Stimulated activated CD4-positive, alpha-beta T cell treated with anti-CD3 and anti-CD28 coated beads, Interleukin-4, amount 100 ng/mL, for 4 hours (primary cell): ENCODE measurements around the gene AFTPH.
A peak's percentile ranks its signal among the peaks of the same experiment; 100 is the strongest.
"Not testable (repeated sequence)": the region's sequence is repeated elsewhere in the genome, so short reads cannot be mapped to it uniquely, and the experiment has no call there.

Experiments used
- DNase-seq, 2 experiments: peaks; one replicate each; pipeline ENCODE4 v3.0.0-alpha.2; 2020

Gene AFTPH

DNA sequence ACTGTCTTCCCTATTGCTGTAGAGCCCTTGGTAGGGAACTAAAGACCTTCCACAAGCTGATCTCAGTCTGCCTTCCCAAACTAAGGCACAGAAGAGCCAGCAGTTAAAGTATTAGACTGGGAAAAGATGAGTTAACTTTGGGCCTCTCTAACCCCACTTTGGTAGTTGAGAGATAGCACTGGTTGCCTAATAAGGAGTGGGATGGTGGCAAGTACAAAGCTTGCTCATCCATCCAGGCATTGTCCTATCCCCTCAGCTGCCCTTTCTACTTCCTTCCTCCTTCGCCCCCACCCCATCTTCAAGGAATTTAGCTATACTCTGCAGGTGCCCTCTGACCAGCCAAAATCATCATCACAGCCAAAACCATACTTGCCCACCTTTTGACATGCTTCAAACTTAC is 22.2 kb upstream of the AFTPH start:
- no peak for DNase-seq

DNA sequence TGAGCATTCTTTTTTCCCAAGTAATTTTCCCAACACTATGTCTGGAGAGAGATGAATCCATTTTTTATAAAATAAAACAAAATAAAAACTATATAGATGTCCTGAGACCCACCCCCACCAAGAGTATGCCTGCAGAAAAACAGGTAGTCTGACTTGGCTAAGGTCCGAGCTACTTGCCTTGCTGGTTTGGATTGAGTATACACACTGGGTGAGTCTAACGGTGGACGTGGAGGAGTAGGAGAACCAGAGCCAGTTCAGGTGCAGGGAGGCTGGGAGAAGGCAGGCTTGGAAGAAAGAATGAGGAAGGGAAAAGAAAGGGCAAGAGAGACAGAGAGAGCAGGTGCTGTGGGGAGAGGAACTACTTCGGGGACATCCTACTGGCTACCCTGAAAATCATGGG is 21.3 kb upstream of the AFTPH start:
- no peak for DNase-seq

DNA sequence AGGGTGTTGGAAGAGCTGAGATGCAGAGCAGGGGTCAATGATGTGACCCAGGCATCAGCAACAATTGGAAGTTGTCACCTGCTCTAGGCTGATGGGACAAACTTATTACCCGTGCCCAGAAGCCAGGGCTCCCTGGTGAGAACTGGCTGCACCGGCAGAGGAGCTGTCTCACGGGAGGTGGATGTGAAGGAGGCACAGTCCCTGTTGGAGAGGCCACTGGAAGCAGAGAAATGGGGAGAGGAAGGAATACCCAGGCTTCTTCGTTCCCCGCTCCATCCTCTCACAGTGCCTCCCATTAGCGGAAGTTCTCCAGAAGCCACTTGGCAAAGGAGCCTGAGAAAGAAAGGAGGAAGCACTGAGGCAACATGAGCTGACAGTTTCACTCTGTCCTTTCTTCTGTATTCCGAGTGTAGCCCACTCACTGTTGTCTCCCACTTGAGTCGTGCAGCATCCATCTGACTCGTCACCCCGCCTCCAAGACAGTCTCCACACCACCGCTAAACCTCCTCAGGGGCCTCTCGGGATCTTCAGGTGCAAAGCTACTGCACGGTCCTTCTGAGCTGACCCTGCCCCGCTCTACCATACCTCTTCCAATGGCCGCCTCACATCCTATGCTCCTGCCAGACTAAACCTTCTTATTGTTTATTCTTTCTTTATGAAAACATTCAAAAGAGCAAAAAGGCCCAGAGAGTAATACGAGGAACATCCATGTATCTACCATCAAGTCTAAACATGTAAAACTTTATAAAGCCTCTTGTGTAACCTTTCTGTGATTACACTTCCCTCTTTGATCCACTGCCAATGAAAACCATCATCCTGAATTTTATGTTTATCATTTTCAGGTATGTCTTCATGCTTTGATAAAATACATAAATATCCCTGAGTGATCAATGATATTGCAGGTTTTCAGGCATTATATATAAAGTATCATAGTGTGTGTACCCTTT is 19.1 kb upstream of the AFTPH start:
- no peak for DNase-seq

DNA sequence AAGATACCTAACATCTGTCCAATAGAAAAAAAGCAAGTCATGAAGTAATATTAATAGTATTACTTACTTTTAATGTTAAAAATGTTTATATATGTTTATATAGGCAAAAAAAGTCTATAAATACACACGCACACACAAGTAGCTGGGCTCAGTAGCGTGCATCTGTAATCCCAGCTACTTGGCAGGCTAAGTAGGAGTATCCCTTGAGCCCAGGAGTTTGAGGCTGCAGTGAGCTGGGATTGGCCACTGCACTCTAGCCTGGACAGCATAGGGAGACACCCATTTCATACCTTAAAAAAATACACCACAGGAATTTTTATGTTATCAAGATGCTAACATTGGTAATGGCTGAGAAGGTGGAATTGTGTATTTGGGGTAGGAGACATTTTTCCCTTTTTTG is 17.4 kb upstream of the AFTPH start:
- DNase-seq, result no peak

DNA sequence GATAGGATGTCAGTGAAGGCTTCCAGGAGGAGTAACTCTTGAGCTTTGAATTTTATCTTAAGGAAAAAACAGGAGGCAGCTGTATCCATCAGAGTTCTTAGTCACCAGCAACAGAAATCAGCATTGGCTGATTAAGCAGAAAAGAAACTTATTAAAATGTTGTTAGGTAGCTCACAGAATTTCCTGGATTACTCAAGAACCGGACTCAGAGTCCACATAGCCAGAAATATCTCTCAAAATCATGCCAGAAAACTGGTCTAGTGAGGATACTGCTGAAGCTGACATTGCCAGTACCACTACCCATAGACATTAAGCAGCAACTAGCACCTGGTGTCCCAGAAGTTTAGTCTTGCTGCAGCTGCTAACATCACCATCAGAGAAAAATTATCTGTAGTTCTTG is 10.1 kb upstream of the AFTPH start:
- DNase-seq, result no peak

DNA sequence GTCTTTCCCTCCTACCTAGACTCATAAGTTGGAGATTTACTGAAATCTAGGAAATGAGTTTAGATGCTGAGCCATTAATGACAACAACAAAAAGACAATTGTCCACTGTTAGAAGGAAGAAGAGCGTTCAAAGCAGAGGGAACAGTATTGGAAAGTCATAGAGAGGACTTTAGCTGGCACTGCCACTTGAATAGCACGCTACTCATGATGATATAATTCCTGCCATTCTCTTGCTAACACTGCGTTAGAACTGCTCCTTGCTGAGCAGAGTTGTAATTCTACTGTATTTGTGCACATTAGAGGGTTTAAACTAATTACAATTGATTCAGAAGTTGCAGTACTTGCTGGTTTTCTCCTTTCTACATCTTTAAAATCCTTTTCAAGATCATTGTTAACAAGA is 9.0 kb upstream of the AFTPH start:
- no peak for DNase-seq

DNA sequence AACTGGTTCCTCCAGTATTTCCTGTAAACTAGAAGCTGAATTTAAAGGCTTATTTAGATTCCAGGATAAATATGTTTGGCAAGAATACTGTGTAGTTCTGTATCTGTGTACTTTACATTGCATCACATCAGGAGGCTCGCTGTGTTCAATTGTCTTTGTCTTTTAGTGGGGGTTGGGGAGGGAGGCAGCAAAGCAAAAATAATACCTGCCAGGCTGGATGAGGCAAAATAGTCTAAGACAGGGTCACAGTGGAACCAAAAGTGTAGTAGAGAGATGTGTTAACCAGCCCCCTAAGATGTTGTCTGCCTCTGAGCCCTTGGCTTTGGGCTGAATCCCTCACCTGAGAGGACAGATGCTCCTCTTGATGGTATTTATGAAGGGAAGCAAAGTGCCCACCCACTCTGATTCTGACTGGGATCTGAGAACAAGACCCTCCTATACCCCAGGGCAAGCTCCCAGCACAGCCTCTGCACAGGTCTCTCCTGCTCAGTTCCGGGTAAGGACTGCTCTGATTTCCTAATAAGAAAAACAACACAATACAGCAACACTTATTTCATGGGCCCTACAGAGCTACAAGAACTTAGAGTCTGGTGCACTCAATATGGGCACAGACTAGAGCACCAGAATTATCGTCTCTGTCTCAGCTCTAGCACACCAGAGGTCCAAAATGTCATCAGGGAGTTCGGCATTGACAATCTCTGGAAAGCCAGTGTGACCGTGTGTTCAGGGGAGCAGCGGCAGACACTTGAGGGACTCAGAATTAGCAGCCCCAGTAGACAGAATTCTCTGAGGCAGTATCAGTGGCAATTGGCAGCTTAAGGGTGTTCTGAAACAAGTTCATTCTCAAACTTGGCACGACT is 7.2 kb upstream of the AFTPH start:
- DNase-seq, result no peak

DNA sequence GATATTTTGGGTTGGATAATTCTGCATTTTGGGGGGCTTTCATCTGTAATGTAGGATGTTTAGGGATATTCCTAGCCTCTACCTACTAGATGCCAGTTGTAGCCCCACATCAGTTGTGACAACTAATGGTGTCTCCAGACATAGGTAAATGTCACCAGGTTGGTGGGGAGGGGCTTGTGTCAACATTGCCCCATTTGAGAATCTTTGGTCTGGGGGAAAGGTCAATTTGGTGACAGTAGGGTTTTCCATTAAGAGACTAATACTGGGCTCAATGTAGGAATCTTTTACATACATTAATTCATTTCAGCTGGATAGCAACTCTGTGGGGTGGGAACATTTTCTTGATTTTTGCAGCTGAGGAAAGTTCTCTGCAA is 6.6 kb upstream of the AFTPH start:
- no peak for DNase-seq

DNA sequence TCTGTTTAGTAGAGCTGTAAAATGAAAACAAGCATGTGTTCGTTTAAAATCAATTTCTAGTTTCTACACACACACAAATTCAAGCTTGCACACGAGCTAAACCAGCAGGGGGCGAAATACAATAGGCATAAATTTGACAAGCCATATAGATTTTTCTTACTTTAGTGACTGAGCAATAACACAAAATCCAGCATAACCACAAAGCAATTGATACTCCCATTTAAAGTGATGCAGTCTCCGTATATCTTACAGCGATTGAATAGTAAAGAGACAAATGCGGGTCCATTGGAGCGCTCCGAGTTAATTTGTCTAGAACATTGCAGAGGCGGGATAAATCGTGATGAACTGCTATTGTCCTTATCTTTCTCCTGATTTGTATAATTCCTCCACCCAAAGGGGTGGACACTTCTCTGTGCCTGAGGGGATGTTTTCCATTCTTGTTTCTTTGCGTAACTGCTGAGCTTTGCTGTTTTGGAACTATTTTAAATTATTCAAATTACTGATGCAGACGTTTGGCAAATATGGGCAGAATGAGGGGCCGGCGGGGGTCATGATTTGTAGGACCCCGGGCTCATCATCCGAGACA is 1.2 kb upstream of the AFTPH start:
- DNase-seq, result peak; percentile 45 to 61

DNA sequence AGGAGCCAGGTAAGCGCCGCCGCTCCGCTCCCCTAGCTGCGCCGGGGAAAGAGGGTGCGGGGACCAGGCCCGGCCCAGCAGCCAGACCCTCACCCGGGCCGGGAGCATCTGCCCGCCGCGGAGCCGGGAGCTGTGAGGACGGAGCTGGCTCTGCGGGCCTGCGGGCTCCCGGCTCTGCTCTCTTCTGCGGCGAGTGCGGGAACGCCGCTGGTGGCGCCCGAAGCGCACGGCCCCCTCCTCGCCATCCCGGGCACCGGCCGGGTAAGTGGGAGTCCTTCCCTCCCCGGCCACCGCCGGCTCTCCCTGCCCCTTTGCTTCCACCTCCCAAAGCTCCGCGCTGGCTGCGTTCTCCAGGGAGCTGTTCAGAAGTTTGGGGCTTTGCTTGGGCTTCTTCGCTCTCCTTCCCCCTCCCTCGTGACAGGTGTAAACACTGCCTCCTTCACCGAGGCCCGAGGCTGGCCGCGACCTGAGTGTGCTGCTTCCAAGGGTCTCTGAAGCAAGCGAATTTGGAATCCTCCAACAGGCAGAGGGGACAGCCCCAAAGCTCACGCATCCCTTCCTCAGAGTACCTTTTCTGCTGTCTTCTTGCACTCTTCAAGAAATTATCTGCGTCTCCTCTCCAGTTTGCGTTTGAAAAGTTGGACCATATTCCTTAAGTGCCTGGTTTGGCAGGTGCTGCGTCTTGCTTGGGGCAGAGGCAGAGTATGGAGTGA is 632 bp downstream of the AFTPH start:
- DNase-seq, result peak; percentile 11 to 17

DNA sequence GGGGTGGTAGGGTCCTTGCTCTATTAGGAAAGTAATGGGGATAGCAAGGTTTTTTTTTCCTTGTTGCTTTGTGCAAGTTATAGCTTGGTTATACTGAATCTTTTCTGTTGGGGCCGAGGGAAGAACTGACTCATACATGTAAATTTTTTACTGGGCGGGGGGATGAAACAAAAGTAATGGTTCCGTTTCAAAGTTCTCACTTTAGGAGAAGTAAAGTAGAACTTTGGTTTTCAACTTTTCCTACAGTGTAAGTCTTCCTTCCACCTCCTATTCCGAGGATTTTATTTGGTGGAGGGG is 1.1 kb downstream of the AFTPH start:
- DNase-seq, result peak; percentile 3 to 47

DNA sequence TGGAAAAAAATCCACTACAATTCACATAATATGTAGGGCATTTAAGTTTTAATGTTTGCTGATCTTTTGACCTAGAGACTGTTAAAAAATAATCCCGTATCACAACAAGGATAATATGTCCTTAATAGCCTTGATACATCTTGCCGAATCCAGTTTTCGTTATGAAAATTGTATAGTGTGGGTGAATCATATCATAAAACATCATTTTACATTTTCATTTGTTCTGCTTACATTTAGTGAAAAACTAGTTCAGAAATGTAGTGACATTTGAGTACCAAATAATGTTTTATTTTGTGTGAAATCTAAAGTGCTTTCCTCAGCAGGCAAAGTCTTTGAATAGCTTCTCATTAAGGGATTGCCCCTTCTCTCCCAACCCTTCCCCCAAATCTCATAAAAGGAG is 1.9 kb downstream of the AFTPH start:
- no peak for DNase-seq

DNA sequence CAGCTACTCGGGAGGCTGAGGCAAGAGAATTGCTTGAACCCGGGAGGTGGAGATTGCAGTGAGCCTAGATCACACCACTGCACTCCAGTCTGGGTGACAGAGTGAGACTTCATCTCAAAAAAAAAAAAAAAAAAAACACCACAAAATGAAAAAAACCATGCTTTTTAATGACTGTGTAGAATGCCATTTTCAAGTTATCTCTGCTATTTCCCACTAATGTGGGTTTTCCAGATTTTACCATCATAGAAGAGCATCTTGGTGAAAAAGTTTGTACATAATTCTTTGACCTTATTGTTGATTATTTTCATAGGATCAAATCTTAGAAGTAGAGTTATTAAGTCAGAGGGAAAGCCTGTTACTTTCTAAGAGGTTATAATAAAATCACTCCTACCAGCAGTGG is 6.8 kb downstream of the AFTPH start:
- not testable (repeated sequence) for DNase-seq

DNA sequence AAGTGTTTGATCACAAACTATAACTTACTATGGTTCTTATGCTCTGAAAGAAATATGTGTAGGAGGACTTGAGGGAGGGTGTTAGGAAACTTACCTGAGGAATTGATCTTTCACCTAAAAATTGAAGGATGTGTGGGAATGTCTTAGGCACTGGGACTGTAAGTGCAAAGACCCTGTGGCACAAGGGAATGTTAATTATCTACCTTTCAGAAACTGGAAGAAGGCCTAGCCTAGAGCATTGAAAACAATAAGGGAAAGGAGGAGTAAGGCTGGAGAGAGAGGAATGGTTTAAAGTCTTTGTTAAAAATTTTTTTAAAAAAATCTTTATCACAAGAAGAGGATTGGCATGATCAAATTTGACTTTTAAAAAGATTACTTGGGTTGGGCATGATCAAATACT is 7.9 kb downstream of the AFTPH start:
- no peak for DNase-seq

DNA sequence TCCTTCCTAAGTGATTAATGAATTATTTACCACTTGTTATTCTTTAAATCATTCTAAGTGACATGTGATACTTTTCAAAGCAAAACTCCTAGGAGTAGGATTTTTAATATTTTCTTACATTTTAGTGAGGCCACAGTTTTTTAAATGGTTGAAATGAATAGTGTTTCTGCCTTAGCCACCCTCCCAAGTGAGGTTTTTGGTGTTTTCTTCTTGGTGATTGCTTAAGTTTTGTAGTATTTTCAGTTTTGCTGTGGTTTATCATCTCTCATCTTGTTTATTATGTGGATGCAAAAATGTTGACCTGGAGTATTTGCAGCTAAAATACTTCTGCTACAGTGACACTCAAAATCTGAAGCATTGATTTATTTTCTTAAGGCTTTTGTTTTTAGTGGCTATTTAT is 9.8 kb downstream of the AFTPH start:
- DNase-seq, result no peak

DNA sequence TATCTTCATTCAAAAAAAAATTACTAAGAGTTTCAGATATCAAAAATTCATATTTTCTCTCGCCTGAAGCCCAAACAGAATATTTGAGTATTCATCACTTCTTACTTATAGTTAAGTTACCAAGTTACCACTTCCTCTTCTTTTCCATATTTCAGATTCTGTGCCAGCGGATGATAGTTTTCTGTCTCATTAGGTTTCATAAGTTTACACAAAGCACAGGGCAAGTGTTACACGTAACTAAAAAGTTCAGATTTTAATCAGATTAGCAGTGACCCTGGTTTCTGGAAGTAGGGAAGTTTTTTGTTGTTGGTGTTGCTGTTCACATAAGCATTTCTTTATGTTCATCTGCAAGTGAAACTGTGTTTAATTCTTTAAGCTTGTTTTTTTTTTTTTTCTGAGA is 10.2 kb downstream of the AFTPH start:
- DNase-seq, result no peak

DNA sequence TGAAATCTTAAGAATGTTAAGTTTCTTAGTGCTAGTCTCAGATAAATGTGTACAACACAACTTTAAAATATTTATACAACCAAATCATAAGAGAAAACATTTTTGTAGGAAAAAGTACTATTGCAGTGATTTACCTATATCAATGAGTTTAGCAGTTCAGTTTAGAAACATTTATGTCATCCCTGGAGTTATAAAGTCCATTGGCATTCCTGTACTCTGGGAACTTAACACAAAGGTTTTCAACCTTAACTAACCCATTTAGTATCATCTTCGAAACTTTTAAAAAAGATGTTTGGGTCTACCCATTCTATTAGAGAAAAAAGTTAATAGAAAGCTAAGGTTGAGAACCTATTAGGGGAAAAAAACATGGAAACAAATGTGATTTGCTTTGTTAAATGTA is 10.9 kb downstream of the AFTPH start:
- DNase-seq, result no peak

DNA sequence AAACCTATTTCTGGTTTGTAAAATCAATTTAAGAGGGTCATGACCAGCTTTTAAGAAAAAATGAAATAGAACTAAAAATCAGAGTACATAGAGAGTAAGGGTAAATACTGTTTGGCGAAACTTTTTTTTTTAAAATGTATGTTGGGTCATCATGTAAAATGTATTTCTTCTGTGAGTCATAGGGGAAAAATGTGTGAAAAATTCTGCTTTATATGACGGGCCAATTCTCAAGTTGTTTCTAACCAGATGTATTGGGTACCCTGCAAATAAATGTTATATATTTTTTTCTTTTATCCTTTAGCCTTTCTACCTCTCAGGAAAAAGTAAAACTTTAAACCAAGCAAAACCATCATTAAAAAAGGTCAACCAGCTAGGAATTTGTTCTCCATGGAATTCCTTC is 13.9 kb downstream of the AFTPH start:
- DNase-seq, result no peak

DNA sequence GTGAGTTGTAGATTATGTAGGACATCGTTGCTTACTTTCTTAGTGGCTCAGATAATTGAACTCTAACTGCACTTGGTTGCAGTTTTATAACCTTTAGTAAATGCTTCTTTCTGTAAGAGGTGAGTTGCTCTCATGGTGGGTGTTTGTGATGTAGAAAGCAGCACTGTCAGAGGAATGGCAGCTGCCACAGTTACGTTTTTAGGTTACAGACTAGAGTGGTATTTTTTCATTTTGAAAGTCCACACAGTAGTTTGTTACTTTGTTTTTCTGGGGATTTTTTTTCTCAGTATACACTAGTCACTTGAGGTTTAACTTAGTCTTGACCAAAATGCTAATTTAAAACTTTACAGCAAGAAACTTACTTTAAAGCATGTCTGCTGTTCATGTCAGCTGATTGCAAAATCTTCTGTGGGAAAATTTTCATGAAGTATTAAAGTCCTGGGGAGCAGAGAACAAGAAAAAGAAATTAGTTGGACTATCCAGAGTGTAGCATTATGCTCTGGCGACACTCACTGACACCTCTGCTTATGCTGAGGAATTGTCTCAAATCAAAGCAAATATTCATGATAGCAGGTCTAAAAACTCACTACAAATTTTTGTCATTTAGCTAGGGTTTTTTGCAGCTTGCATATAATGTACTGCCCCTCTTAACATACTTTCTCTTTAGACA is 14.8 kb downstream of the AFTPH start:
- DNase-seq, result no peak

DNA sequence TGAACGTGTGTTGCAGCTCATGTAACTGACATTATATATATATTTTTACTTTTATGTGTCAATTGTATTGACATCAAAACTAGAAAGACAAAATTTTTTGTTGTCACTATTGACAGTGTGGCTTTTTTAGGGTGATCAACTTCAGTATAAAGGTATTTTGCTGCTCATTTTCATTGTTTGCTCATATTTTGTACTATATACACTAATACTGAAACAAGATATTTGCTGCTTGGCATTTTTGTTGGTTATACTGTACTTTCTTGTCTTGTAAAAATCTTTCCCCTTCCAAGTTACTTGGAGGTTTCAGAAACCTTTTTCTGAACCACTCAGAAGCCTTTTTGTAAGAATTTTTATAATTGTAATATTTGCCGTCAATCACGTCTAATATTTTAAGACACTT is 16.5 kb downstream of the AFTPH start:
- DNase-seq, result no peak

DNA sequence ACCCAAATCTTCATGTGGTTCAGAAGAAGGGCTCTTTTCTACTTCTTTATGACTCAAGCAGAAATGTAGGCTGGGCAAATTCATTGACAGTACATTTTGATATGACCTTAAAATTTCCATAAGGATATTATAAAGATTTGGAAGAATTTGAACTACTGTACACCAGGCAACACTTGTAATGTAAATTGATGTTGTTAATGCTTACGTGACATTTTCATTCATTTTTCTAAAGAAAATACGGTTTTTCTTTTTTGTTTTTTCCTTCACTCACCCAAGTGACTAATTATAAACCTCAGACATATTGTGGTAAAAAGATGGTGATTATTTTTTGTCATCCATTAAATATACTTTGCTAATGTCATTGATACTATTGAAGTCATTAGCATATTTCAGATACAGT is 17.4 kb downstream of the AFTPH start:
- no peak for DNase-seq
